H9 (cell line): ENCODE measurements around the gene ACCSL. TPM values are rescaled to one million over a fixed set of nuclear protein-coding genes. Genes with fewer than 3 reads are reported as not detected.

ENCODE experiments used
- DNase-seq: peaks from one replicate; pipeline ENCODE4 v3.0.0-alpha.2; 2017
- H2AFZ ChIP-seq: one replicate; pipeline ENCODE4 v1.6.1; 2013; ENCODE audit warnings: mild to moderate bottlenecking, low read length, control low read depth, moderate library complexity
- H2AK5ac ChIP-seq: 2 replicates; pipeline ENCODE4 v1.6.1; 2013; ENCODE audit warnings: low read length, control low read depth, mixed read lengths; ENCODE audit not compliant: insufficient read length
- H2BK120ac ChIP-seq: one replicate; pipeline ENCODE4 v1.6.1; 2013; ENCODE audit warnings: low read depth, mild to moderate bottlenecking, low read length, control low read depth, inconsistent platforms; ENCODE audit not compliant: poor library complexity, severe bottlenecking
- H2BK12ac ChIP-seq: 2 replicates; pipeline ENCODE4 v1.6.1; 2013; ENCODE audit warnings: low read length, control low read depth, mixed read lengths, low read depth; ENCODE audit not compliant: insufficient read length
- H2BK15ac ChIP-seq: 2 replicates; pipeline ENCODE4 v1.6.1; 2013; ENCODE audit warnings: low read depth, low read length, control low read depth
- H2BK20ac ChIP-seq: one replicate; pipeline ENCODE4 v1.6.1; 2013; ENCODE audit warnings: low read depth, mild to moderate bottlenecking, low read length, control low read depth, inconsistent platforms; ENCODE audit not compliant: poor library complexity, severe bottlenecking
- H2BK5ac ChIP-seq: 2 replicates; pipeline ENCODE4 v1.6.1; 2013; ENCODE audit warnings: low read length, control low read depth, mixed read lengths; ENCODE audit not compliant: insufficient read length
- H3K14ac ChIP-seq: 2 replicates; pipeline ENCODE4 v1.6.1; 2013; ENCODE audit warnings: low read length, control low read depth; ENCODE audit not compliant: insufficient read depth
- H3K18ac ChIP-seq: 2 replicates; pipeline ENCODE4 v1.6.1; 2013; ENCODE audit warnings: low read depth, mild to moderate bottlenecking, mixed read lengths, low read length, control low read depth; ENCODE audit not compliant: insufficient read length
- H3K23ac ChIP-seq: 2 replicates; pipeline ENCODE4 v1.6.1; 2013; ENCODE audit warnings: low read length, control low read depth, mixed read lengths, low read depth; ENCODE audit not compliant: insufficient read length
- H3K23me2 ChIP-seq: 2 replicates; pipeline ENCODE4 v1.6.1; 2013; ENCODE audit warnings: low read depth, mild to moderate bottlenecking, mixed read lengths, low read length, control low read depth; ENCODE audit not compliant: insufficient read length, poor library complexity, severe bottlenecking
- H3K27ac ChIP-seq: 2 replicates; pipeline ENCODE4 v1.5.1; 2013; ENCODE audit warnings: low read length, control low read depth, mixed read lengths, low read depth; ENCODE audit not compliant: insufficient read length
- H3K27me3 ChIP-seq: 2 replicates; pipeline ENCODE4 v1.6.1; 2013; ENCODE audit warnings: low read length, control low read depth, inconsistent platforms; ENCODE audit not compliant: insufficient read depth
- H3K4ac ChIP-seq: 2 replicates; pipeline ENCODE4 v1.6.1; 2013; ENCODE audit warnings: low read depth, mild to moderate bottlenecking, control low read depth, inconsistent platforms, low read length, moderate library complexity
- H3K4me1 ChIP-seq: 2 replicates; pipeline ENCODE4 v1.6.1; 2013; ENCODE audit warnings: low read length, control low read depth, inconsistent platforms; ENCODE audit not compliant: insufficient read depth
- H3K4me2 ChIP-seq: 2 replicates; pipeline ENCODE4 v1.6.1; 2013; ENCODE audit warnings: low read length, control low read depth, mixed read lengths; ENCODE audit not compliant: insufficient read length, insufficient read depth
- H3K56ac ChIP-seq: 2 replicates; pipeline ENCODE4 v1.6.1; 2013; ENCODE audit warnings: low read depth, mild to moderate bottlenecking, mixed read lengths, low read length, control low read depth; ENCODE audit not compliant: insufficient read length
- H3K79me1 ChIP-seq: 2 replicates; pipeline ENCODE4 v1.6.1; 2013; ENCODE audit warnings: low read depth, mild to moderate bottlenecking, moderate library complexity, low read length, control low read depth, inconsistent platforms; ENCODE audit not compliant: insufficient read depth, poor library complexity, severe bottlenecking
- H3K79me2 ChIP-seq: 2 replicates; pipeline ENCODE4 v1.6.1; 2013; ENCODE audit warnings: low read length, control low read depth, inconsistent platforms; ENCODE audit not compliant: insufficient read depth
- H3K9ac ChIP-seq: 2 replicates; pipeline ENCODE4 v1.6.1; 2013; ENCODE audit warnings: low read length, control low read depth, mixed read lengths; ENCODE audit not compliant: insufficient read length; ENCODE audit errors: extremely low read depth
- H3K9me3 ChIP-seq: one replicate; pipeline ENCODE4 v1.6.1; 2013; ENCODE audit warnings: low read depth, low read length, inconsistent platforms; ENCODE audit not compliant: control insufficient read depth
- H3T11ph ChIP-seq: one replicate; pipeline ENCODE4 v1.6.1; 2013; ENCODE audit warnings: mild to moderate bottlenecking, low read length, control low read depth, inconsistent platforms
- H4K20me1 ChIP-seq: one replicate; pipeline ENCODE4 v1.6.1; 2013; ENCODE audit not compliant: control insufficient read depth, insufficient read length, insufficient read depth
- H4K5ac ChIP-seq: 2 replicates; pipeline ENCODE4 v1.6.1; 2013; ENCODE audit warnings: low read depth, mild to moderate bottlenecking, mixed read lengths, low read length, control low read depth; ENCODE audit not compliant: insufficient read length
- H4K8ac ChIP-seq: replicated peaks from 2 replicates; pipeline ENCODE4 v1.6.1; 2013; ENCODE audit warnings: low read length, control low read depth, mixed read lengths, low read depth; ENCODE audit not compliant: insufficient read length
- H4K91ac ChIP-seq: 2 replicates; pipeline ENCODE4 v1.6.1; 2013; ENCODE audit warnings: low read depth, mild to moderate bottlenecking, moderate library complexity, mixed read lengths, low read length, control low read depth; ENCODE audit not compliant: insufficient read length
- H3K27ac Mint-ChIP-seq, 3 experiments: 2 replicates in 2 of 3; 3 replicates in 1 of 3; pipeline ENCODE4 v1.8.0; 2020 to 2021; ENCODE audit warnings: mixed read lengths in 3 of 3, mild to moderate bottlenecking in 1 of 3, moderate library complexity in 1 of 3
- H3K27me3 Mint-ChIP-seq: 2 replicates; pipeline ENCODE4 v1.8.0; 2021; ENCODE audit warnings: low read depth, mild to moderate bottlenecking, moderate library complexity, mixed read lengths
- H3K36me3 Mint-ChIP-seq, 3 experiments: 2 replicates in 2 of 3; 3 replicates in 1 of 3; pipeline ENCODE4 v1.8.0; 2020 to 2021; ENCODE audit warnings: low read depth in 3 of 3, mixed read lengths in 3 of 3; ENCODE audit not compliant: insufficient read depth in 1 of 3
- H3K4me1 Mint-ChIP-seq, 2 experiments: 2 replicates each; pipeline ENCODE4 v1.8.0; 2020; ENCODE audit warnings: mixed read lengths in 2 of 2
- H3K4me3 Mint-ChIP-seq, 2 experiments: 2 replicates in 1 of 2; 3 replicates in 1 of 2; pipeline ENCODE4 v1.8.0; 2020 to 2021; ENCODE audit warnings: mild to moderate bottlenecking in 2 of 2, mixed read lengths in 2 of 2, moderate library complexity in 1 of 2
- H3K9me3 Mint-ChIP-seq, 2 experiments: 2 replicates in 1 of 2; 3 replicates in 1 of 2; pipeline ENCODE4 v1.8.0; 2020; ENCODE audit warnings: mild to moderate bottlenecking in 2 of 2, mixed read lengths in 2 of 2, moderate library complexity in 1 of 2
- CTCF ChIP-seq: fragments of 200-600 bp; sonication (generic); conservative IDR thresholded peaks from 3 replicates; pipeline ENCODE4 v1.8.0; 2021; ENCODE audit warnings: antibody characterized with exemption, mild to moderate bottlenecking
- WGBS: extraction: QIAGEN DNeasy Blood & Tissue Kit; methylation state at CpG from one replicate; pipeline ENCODE4 v1.1.7; 2013; ENCODE audit warnings: missing lambda C conversion rate, low lambda C conversion rate, mixed read lengths; ENCODE audit not compliant: insufficient read length; ENCODE audit errors: extremely low coverage; 5-methylcytosine and 5-hydroxymethylcytosine counted together
- total RNA-seq: library from RNA; stranded (reverse); gene quantifications from 2 replicates; pipeline ENCODE4 v1.2.1, GENCODE V29; 2021

ACCSL gene
- total RNA-seq, 1 experiment from 2014 or later: not detected

- Histone ChIP-seq H3K27ac (no peak overlapping the region), H3K56ac (no peak overlapping the region), H3K9me3 (no peaks in the 10 kb centered on the region), H2BK5ac (no peak overlapping the region), H3K4me1 (no peaks in the 10 kb centered on the region), H3T11ph (no peak overlapping the region), H3K79me2 (no peaks in the 10 kb centered on the region), H3K79me1 (no peaks in the 10 kb centered on the region), H2AK5ac (no peak overlapping the region), H3K4ac (no peak overlapping the region), H3K23me2 (no peaks in the 10 kb centered on the region), H4K8ac (no peak overlapping the region), H3K18ac (no peak overlapping the region), H2BK15ac (no peak overlapping the region), H2BK120ac (no peak overlapping the region), H3K9ac (no peak overlapping the region), H3K4me2 (no peak overlapping the region), H4K91ac (no peak overlapping the region), H3K23ac (no peak overlapping the region), H3K27me3 (no peaks in the 10 kb centered on the region), H4K20me1 (no peaks in the 10 kb centered on the region), H2AFZ (no peak overlapping the region), H4K5ac (no peak overlapping the region), H2BK12ac (no peak overlapping the region), H3K14ac (no peak overlapping the region), H2BK20ac (no peak overlapping the region)
- H3K27ac Mint-ChIP-seq: no peak overlapping the region
- WGBS: no CpG with 5 or more reads among the region's 4 CpGs
- no peak for DNase-seq
- H3K9me3 Mint-ChIP-seq: peaks cover 20 to 23% of the 10 kb centered on the region in 2 experiments
- H3K4me3 Mint-ChIP-seq: no peak overlapping the region
- peaks cover 7 to 23% (median 8%) of the 10 kb centered on the region in 3 experiments; a peak in 5 of 7 replicates for H3K36me3 Mint-ChIP-seq
- peaks cover 7% of the 10 kb centered on the region for H3K27me3 Mint-ChIP-seq
- no peaks in the 10 kb centered on the region for H3K4me1 Mint-ChIP-seq
- TF ChIP-seq CTCF: no peak
These were observed 40.6 kb downstream of the ACCSL start for GRCh38 chr11:44088377-44088776.
